AG04450 (cell line): Measurements from ENCODE around the gene ABCB11. TPM values are rescaled to one million over a fixed set of nuclear protein-coding genes. Genes with fewer than 3 reads are reported as not detected.
"Not testable (repeated sequence)": the region's sequence is repeated elsewhere in the genome, so short reads cannot be mapped to it uniquely, and the experiment has no call there.

Experiments
- CTCF ChIA-PET: fragments of 300-600, 350-600 bp; formaldehyde crosslinking; extraction: SDS; loops from one replicate; lab custom pipeline; 2022; ENCODE audit warnings: antibody characterized with exemption, inconsistent platforms; lab: Charles Lee
- POLR2A ChIA-PET: fragments of 350-600 bp; formaldehyde crosslinking; extraction: SDS; loops from one replicate; lab custom pipeline; 2021; ENCODE audit warnings: antibody characterized with exemption, inconsistent platforms; lab: Yijun Ruan, JAX
- DNase-seq: peaks from one replicate; pipeline ENCODE4 v3.0.0-alpha.2; 2011; ENCODE audit warnings: low read depth, low spot score
- H3K27ac ChIP-seq: one replicate; pipeline ENCODE4 v1.5.1; 2012; ENCODE audit warnings: low read depth, low read length, control low read depth
- H3K27me3 ChIP-seq: one replicate; pipeline ENCODE4 v1.6.0; 2012; ENCODE audit warnings: low read length; ENCODE audit not compliant: control insufficient read depth, insufficient read depth
- H3K4me3 ChIP-seq: 2 replicates; pipeline ENCODE4 v1.5.1; 2011; ENCODE audit warnings: mild to moderate bottlenecking, low read depth, low read length, control low read depth
- H3K9me3 ChIP-seq: 2 replicates; pipeline ENCODE4 v1.5.1; 2012; ENCODE audit warnings: low read length; ENCODE audit not compliant: control insufficient read depth, insufficient read depth
- CTCF ChIP-seq: IDR thresholded peaks from 2 replicates; pipeline ENCODE4 v1.5.1; 2011; ENCODE audit warnings: low read depth, low read length, control low read depth, inconsistent platforms
- polyA plus RNA-seq: library from polyadenylated mRNA; depleted of rRNA; stranded (reverse); fragments of >200 nt; gene quantifications from 2 replicates; pipeline ENCODE4 v1.2.3, GENCODE V29; 2011; rRNA removed

Gene ABCB11
- polyA plus RNA-seq, 1 experiment: not detected

GRCh38 chr2:168874368-168875054 is 156.6 kb downstream of the ABCB11 start:
- no peak overlapping the region for H3K4me3 ChIP-seq
- H3K27ac ChIP-seq: no peak overlapping the region
- TF ChIP-seq CTCF: no peak
- ChIA-PET POLR2A (no interaction called here), CTCF (no interaction called here)
- DNase-seq: no peak
- no peaks in the 10 kb centered on the region for H3K9me3 ChIP-seq
- H3K27me3 ChIP-seq: no peaks in the 10 kb centered on the region

DNA sequence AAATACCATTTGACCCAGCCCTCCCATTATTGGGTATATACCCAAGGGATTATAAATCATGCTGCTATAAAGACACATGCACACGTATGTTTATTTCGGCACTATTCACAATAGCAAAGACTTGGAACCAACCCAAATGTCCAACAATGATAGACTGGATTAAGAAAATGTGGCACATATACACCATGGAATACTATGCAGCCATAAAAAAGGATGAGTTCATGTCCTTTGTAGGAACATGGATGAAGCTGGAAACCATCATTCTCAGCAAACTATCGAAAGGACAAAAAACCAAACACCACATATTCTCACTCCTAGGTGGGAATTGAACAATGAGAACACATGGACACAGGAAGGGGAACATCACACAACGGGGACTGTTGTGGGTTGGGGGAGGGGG is 160.3 kb downstream of the ABCB11 start:
- H3K9me3 ChIP-seq, CTCF ChIA-PET, DNase-seq, POLR2A ChIA-PET, H3K27ac ChIP-seq, H3K27me3 ChIP-seq, H3K4me3 ChIP-seq: not testable (repeated sequence)

Other genes starting within 250 kb of the ABCB11 start
- gene NOSTRIN, start 228.7 kb downstream of the ABCB11 start, polyA plus RNA-seq: 0.10 TPM in 1 of 2 replicates, not detected in the other
- 2.6 and 4.2 TPM in 2 replicates for gene SPC25, start 140.9 kb downstream of the ABCB11 start, polyA plus RNA-seq
- gene G6PC2, start 130.0 kb downstream of the ABCB11 start, polyA plus RNA-seq: not detected in 2 replicates
- gene DHRS9, start 38.2 kb upstream of the ABCB11 start, polyA plus RNA-seq: not detected in 2 replicates